ENCODE results near the gene NFIA. TPM values are rescaled to one million over a fixed set of nuclear protein-coding genes. Genes with fewer than 3 reads are reported as not detected.

The NFIA gene
- total and polyA plus RNA-seq, 2 of the 13 experiments (the other 11 are each of a cell fraction or from before 2014, with no cell fraction given) = 14.7 to 28.5 TPM

DNA sequence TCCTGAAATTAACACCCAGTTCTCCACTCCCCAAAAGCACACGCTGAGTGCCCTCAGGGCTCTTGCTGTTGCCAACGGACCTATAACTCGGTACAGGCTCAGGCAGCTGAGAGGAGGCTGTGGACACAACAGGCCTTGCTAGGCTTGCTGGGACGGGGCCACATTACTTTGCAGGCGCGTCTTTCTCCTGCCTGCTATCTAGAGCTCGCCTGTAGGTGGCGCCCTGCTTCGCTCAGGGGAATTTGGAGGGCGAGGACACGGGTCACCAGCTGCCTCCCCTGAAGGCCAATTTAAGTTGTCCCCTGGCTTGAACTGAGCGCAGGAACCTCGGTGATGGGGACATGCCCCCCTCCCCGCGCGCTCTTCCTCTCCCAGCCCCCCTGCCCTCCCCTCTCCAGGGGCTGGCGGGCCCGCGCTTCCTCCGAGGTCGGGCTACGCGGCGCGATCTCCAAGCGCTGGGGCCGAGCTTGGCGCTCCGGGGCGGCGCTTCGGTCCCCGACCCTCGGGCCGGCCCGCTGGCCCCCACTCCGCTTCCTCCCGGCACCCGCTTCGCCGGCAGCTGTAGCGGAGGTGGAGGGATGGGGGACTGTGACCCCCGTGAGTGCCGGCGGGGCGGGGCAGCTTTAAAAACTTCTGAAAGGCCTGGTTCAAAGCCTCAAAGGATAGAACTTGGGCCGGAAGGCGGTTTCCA, 32.4 kb upstream of the NFIA start (continued):
- TF ChIP-seq ZNF224 (CRISPR knock-in tag; IDR thresholded peaks at IDR 0.05) (0 out of 2 replicates have a peak, but pooled peaks have one; percentile 66), PLRG1 (conservative IDR thresholded peaks at IDR 0.05) (no peak), BHLHE40 (IDR thresholded peaks at IDR 0.05; ENCODE audit: low read length) (no peak), KDM3A (CRISPR knock-in tag; IDR thresholded peaks at IDR 0.05; ENCODE audit: low read depth) (no peak), ZNF816 (CRISPR knock-in tag; IDR thresholded peaks at IDR 0.05; ENCODE audit: borderline replicate concordance) (0 out of 2 replicates have a peak, but pooled peaks have one; percentile 32), ZIK1 (CRISPR knock-in tag; IDR thresholded peaks at IDR 0.05; ENCODE audit: borderline replicate concordance, low read depth) (no peak; the same call in 1 of the 2 replicates), ZNF17 (CRISPR knock-in tag; IDR thresholded peaks at IDR 0.05) (no peak), ZFP37 (CRISPR knock-in tag; IDR thresholded peaks at IDR 0.05; ENCODE audit: borderline replicate concordance) (no peak)
- TF ChIP-seq, protein P1, sequence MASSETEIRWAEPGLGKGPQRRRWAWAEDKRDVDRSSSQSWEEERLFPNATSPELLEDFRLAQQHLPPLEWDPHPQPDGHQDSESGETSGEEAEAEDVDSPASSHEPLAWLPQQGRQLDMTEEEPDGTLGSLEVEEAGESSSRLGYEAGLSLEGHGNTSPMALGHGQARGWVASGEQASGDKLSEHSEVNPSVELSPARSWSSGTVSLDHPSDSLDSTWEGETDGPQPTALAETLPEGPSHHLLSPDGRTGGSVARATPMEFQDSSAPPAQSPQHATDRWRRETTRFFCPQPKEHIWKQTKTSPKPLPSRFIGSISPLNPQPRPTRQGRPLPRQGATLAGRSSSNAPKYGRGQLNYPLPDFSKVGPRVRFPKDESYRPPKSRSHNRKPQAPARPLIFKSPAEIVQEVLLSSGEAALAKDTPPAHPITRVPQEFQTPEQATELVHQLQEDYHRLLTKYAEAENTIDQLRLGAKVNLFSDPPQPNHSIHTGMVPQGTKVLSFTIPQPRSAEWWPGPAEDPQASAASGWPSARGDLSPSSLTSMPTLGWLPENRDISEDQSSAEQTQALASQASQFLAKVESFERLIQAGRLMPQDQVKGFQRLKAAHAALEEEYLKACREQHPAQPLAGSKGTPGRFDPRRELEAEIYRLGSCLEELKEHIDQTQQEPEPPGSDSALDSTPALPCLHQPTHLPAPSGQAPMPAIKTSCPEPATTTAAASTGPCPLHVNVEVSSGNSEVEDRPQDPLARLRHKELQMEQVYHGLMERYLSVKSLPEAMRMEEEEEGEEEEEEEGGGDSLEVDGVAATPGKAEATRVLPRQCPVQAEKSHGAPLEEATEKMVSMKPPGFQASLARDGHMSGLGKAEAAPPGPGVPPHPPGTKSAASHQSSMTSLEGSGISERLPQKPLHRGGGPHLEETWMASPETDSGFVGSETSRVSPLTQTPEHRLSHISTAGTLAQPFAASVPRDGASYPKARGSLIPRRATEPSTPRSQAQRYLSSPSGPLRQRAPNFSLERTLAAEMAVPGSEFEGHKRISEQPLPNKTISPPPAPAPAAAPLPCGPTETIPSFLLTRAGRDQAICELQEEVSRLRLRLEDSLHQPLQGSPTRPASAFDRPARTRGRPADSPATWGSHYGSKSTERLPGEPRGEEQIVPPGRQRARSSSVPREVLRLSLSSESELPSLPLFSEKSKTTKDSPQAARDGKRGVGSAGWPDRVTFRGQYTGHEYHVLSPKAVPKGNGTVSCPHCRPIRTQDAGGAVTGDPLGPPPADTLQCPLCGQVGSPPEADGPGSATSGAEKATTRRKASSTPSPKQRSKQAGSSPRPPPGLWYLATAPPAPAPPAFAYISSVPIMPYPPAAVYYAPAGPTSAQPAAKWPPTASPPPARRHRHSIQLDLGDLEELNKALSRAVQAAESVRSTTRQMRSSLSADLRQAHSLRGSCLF (CRISPR knock-in tag; IDR thresholded peaks at IDR 0.05; ENCODE audit: borderline replicate concordance) = no peak
- TF ChIP-seq, protein P2, sequence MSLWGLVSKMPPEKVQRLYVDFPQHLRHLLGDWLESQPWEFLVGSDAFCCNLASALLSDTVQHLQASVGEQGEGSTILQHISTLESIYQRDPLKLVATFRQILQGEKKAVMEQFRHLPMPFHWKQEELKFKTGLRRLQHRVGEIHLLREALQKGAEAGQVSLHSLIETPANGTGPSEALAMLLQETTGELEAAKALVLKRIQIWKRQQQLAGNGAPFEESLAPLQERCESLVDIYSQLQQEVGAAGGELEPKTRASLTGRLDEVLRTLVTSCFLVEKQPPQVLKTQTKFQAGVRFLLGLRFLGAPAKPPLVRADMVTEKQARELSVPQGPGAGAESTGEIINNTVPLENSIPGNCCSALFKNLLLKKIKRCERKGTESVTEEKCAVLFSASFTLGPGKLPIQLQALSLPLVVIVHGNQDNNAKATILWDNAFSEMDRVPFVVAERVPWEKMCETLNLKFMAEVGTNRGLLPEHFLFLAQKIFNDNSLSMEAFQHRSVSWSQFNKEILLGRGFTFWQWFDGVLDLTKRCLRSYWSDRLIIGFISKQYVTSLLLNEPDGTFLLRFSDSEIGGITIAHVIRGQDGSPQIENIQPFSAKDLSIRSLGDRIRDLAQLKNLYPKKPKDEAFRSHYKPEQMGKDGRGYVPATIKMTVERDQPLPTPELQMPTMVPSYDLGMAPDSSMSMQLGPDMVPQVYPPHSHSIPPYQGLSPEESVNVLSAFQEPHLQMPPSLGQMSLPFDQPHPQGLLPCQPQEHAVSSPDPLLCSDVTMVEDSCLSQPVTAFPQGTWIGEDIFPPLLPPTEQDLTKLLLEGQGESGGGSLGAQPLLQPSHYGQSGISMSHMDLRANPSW (CRISPR knock-in tag; IDR thresholded peaks at IDR 0.05; ENCODE audit: borderline replicate concordance) = no peak
- TF ChIP-seq, protein P3, sequence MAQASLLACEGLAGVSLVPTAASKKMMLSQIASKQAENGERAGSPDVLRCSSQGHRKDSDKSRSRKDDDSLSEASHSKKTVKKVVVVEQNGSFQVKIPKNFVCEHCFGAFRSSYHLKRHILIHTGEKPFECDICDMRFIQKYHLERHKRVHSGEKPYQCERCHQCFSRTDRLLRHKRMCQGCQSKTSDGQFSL (CRISPR knock-in tag; IDR thresholded peaks at IDR 0.05) = no peak
- TF ChIP-seq, protein P4, sequence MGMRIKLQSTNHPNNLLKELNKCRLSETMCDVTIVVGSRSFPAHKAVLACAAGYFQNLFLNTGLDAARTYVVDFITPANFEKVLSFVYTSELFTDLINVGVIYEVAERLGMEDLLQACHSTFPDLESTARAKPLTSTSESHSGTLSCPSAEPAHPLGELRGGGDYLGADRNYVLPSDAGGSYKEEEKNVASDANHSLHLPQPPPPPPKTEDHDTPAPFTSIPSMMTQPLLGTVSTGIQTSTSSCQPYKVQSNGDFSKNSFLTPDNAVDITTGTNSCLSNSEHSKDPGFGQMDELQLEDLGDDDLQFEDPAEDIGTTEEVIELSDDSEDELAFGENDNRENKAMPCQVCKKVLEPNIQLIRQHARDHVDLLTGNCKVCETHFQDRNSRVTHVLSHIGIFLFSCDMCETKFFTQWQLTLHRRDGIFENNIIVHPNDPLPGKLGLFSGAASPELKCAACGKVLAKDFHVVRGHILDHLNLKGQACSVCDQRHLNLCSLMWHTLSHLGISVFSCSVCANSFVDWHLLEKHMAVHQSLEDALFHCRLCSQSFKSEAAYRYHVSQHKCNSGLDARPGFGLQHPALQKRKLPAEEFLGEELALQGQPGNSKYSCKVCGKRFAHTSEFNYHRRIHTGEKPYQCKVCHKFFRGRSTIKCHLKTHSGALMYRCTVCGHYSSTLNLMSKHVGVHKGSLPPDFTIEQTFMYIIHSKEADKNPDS (CRISPR knock-in tag; IDR thresholded peaks at IDR 0.05) = no peak
- TF ChIP-seq, protein P5, sequence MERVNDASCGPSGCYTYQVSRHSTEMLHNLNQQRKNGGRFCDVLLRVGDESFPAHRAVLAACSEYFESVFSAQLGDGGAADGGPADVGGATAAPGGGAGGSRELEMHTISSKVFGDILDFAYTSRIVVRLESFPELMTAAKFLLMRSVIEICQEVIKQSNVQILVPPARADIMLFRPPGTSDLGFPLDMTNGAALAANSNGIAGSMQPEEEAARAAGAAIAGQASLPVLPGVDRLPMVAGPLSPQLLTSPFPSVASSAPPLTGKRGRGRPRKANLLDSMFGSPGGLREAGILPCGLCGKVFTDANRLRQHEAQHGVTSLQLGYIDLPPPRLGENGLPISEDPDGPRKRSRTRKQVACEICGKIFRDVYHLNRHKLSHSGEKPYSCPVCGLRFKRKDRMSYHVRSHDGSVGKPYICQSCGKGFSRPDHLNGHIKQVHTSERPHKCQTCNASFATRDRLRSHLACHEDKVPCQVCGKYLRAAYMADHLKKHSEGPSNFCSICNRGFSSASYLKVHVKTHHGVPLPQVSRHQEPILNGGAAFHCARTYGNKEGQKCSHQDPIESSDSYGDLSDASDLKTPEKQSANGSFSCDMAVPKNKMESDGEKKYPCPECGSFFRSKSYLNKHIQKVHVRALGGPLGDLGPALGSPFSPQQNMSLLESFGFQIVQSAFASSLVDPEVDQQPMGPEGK (CRISPR knock-in tag; IDR thresholded peaks at IDR 0.05) = peak; percentile 73; the same call in 1 of the 2 replicates
- TF ChIP-seq, protein P6, sequence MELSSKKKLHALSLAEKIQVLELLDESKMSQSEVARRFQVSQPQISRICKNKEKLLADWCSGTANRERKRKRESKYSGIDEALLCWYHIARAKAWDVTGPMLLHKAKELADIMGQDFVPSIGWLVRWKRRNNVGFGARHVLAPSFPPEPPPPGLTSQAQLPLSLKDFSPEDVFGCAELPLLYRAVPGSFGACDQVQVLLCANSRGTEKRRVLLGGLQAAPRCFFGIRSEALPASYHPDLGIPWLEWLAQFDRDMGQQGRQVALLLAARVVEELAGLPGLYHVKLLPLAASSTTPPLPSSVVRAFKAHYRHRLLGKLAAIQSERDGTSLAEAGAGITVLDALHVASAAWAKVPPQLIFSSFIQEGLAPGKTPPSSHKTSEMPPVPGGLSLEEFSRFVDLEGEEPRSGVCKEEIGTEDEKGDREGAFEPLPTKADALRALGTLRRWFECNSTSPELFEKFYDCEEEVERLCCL (CRISPR knock-in tag; IDR thresholded peaks at IDR 0.05; ENCODE audit: borderline replicate concordance) = no peak
